Stimulated activated CD4-positive, alpha-beta T cell treated with anti-CD3 and anti-CD28 coated beads, Interleukin-12 subunit alpha, Interleukin-12 subunit beta, amount 100 ng/mL, for 4 hours (primary cell): ENCODE data around the gene SLX1A.
"Not testable (repeated sequence)": the region's sequence is repeated elsewhere in the genome, so short reads cannot be mapped to it uniquely, and the experiment has no call there.

Source experiments
- DNase-seq: peaks from one replicate; pipeline ENCODE4 v3.0.0-alpha.2; 2020

SLX1A gene

DNA sequence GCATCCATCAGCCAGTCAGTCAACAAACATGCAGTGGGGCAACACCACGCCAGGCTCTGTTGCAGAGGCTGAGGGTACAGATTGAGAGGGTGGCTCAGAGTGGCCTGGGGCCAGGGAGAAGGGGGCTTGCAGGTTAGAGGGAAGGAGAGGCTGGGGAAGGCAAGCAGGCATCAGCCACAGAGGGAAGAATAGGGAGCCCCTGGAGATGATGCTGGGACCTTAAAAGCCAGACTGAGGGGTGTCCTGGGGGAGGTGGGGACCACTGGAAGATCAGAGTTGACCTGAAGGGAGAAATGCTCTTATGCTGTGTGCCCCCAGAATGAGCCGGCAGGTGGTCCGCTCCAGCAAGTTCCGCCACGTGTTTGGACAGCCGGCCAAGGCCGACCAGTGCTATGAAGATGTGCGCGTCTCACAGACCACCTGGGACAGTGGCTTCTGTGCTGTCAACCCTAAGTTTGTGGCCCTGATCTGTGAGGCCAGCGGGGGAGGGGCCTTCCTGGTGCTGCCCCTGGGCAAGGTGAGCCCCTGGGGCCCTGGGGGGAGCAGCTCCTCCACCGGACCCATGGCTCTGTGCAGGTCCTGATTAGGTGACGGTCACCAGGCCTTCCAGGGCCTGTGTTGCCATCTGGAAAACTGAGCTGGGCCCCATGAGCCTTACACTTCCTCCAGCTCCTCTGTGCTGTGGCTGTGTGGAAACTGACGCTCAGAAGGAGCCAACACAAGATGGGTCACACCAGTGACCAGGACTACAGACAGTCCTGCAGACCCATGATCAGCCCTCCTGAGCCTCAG is 8.6 kb upstream of the SLX1A start:
- DNase-seq, result peak; percentile 29

DNA sequence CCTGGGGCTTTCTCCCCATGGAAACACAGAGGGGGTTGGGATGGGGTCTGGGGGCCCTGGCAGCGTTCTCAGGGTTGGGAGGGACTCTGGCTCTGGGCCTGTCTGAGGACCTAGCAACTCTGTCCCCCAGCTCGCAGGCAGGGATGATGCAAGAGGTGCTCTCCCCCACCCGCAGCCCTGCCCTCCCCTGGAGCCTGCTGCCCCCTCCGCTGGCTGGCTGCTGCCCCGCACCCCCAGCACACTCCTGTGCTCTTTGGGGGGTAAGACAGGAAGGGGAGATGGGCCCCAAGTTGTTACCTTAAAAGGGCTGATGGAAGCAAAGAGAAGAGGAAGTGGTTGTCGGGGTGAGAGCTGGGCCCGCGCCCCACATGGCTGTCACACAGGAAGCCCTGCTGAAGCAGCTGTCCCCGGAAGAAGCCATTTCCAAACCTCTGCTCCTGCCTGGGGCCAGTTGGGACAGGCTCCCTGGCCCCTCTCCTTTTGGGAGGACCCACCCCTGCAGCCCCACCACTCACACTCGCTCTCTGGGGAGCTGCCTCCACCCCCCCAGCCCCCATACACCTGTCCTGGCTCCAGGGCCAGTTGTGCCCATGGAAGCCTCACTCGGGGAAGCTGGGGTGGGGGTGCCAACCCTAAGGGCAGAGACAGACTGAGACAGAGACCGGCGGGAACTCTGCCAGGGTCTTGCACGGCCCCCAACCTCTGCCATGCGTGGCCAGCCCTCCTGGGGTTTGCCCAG is 7.8 kb upstream of the SLX1A start:
- DNase-seq, result peak; percentile 70

DNA sequence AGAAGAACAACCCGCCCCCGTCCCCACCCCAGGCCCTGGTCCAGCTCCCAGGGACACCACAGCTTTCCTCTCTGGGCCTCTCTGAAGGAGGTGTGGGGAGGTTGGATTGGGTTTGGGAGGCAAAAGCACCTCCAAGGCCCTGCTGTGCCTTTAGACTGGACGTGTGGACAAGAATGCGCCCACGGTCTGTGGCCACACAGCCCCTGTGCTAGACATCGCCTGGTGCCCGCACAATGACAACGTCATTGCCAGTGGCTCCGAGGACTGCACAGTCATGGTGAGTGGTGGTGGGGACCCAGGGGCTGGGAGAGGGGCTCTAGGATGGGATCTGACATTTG is 7.3 kb upstream of the SLX1A start:
- no peak for DNase-seq

DNA sequence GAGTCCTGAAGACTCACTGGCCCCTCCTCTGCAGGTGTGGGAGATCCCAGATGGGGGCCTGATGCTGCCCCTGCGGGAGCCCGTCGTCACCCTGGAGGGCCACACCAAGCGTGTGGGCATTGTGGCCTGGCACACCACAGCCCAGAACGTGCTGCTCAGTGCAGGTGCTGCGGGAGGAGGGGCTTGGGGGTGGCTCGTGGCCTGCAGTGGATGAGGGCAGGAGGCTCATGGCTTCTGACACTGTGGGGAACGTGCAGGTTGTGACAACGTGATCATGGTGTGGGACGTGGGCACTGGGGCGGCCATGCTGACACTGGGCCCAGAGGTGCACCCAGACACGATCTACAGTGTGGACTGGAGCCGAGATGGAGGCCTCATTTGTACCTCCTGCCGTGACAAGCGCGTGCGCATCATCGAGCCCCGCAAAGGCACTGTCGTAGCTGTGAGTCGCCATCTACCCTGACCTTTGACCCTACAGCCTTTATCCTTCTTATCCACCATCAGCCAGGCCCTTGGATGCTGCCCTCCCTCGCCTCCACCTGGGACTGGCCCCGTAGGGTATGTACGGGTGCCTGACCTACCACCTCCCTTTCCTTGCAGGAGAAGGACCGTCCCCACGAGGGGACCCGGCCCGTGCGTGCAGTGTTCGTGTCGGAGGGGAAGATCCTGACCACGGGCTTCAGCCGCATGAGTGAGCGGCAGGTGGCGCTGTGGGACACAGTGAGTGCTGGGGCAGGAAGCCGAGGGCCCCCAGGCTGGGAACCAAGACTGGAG is 6.7 kb upstream of the SLX1A start:
- peak; percentile 91 for DNase-seq

DNA sequence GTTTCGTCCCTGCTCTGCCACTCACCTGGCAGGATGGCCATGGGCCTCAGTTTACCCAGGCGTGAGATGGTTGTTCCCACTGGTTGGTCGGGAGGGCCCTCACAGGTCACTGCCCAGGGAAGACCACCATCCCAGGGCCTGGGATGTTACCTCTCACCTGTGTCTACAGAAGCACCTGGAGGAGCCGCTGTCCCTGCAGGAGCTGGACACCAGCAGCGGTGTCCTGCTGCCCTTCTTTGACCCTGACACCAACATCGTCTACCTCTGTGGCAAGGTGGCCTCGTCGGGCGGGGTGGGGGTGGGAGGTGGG is 6.2 kb upstream of the SLX1A start:
- DNase-seq, result no peak

DNA sequence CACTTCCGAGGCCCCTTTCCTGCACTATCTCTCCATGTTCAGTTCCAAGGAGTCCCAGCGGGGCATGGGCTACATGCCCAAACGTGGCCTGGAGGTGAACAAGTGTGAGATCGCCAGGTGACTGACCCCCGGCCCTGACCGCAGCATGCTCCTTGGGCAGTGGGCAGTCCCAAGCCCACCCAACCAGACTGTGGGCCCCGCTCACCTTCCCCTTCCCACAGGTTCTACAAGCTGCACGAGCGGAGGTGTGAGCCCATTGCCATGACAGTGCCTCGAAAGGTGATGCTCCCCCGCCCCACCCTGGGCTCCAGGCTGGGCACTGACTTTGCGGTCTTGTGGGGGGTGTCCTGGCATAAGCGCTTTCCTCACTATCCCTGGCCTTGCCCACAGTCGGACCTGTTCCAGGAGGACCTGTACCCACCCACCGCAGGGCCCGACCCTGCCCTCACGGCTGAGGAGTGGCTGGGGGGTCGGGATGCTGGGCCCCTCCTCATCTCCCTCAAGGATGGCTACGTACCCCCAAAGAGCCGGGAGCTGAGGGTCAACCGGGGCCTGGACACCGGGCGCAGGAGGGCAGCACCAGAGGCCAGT is 5.6 kb upstream of the SLX1A start:
- DNase-seq, result peak; percentile 14

DNA sequence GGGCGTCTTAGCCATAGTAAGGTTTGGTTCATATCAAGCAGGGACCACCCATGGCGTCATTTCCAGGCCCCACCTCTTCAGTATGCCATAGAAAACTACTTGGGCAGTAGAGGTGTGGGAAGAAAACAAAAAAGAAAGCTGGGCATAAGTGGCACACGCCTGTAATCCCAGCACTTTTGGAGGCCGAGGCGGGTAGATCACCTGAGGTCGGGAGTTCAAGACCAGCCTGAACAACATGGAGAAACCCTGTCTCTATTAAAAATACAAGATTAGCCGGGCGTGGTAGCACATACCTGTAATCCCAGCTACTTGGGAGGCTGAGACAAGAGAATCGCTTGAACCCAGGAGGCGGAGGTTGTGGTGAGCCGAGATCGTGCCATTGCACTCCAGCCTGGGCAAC is 2.5 kb upstream of the SLX1A start:
- not testable (repeated sequence) for DNase-seq

DNA sequence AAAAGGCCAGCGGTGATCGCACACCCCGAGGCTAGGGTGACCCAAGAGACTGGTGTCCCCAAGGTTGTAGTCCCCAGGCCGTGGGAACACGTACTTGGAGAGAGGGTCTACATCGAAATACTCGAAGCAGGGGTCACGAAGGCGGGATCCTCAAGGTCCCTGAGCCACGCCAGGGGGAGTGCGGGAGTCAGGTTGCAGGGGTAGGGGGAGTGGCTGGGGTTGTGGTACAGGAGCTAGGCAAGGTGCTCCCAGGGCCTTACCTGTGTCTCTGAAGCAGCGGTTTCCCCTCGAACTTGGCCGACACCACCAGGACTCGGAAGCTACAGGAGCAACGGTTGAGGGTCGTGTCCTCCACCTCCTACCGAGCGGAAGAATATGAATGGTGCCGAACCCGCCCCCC is 577 bp upstream of the SLX1A start:
- not testable (repeated sequence) for DNase-seq

DNA sequence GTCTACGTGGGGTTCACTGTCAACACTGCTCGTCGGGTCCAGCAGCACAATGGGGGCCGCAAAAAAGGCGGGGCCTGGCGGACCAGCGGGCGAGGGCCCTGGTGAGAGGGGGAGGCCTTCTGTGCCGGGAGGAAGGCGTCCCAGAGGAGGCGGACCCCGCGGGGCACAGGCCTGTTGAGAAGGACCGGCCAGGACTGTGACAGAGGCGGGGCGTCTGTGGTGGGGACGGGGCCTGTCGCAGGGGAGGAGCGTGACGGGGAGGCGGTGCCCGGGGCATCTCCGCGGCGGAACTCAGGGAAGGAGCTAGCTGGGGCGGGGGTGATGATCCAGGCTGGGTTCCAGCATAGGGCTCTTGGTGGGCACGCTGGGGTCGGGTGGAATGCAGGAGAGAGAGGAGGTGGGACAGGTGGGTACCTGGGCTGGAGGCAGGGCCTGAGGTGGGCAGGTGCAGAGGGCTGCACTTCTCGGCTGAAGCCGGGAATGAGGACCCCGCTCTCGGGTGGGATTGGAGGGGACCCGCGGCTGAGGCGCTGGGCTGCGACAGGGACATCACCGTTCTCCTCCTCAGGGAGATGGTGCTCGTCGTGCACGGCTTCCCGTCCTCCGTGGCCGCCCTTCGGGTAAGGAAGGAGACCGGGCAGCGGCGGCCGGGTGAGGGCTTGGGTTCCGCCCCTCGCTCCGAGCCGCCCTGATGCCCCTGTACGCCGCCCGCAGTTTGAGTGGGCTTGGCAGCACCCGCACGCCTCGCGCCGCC is 674 bp downstream of the SLX1A start:
- DNase-seq, result not testable (repeated sequence)

DNA sequence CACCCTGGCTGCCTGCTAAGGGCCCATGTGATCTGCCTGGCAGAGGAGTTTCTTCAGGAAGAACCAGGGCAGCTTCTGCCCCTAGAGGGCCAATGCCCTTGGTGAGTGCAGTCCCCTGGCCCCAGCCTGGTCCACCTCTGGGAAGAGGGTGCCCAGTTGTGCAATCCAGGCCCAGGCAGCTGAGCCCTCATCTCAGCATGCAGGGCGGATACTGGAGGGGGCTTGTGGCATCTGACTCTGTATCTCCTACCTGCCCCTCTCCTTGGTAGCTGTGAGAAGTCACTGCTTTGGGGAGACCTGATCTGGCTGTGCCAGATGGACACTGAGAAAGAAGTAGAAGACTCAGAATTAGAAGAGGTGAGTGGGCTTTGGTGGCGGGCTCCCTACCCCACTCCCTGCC is 3.3 kb downstream of the SLX1A start:
- DNase-seq, result not testable (repeated sequence)

DNA sequence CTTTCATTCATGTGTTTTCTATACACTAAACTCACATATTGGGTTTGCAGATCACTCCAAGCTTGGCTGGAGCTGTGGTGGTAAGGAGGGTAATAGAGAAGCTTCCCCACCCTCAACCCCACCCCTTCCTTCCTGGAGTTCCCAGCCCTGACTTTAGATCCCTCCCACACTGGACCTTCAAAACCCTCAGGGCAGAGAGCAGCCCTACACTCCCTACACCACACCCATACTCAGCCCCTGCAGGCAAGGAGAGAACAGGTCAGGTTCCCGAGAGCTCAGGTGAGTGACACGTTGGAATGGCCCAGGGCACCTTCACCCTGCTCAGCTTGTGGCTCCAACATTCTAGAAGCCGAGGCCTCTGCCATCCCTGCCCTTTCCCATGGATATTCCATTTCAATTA is 5.4 kb downstream of the SLX1A start, which contains the start of gene SULT1A3:
Gene SULT1A3 (plus strand): TSS at position 207 of the 400 bp plus-strand sequence. CDS start 1,474 bp downstream, outside the sequence.
- not testable (repeated sequence) for DNase-seq

DNA sequence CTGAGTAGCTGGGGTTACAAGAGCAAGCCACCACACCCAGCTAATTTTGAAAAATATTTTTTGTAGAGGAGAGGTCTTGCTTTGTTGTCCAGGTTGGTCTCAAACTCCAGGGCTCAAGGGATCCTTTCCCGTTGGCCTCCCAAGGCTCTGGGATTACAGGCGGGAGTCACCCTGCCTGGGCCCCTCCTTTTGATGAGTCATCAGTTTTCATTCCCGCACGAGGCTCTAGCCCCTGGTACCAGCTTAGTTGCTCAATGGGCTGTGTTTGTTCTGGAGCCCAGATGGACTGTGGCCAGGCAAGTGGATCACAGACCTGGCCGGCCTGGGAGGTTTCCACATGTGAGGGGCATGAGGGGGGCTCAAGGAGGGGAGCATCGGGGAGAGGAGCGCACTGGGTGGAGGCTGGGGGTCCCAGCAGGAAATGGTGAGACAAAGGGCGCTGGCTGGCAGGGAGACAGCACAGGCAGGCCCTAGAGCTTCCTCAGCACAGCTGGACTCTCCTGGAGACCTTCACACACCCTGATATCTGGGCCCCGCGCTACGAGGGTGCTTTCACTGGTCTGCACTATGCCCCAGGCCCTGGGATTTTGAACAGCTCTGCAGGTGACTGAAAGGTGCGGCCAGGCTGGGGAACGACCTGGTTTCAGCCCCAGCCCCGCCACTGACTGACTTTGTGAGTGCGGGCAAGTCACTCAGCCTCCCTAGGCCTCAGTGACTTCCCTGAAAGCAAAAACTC is 6.1 kb downstream of the SLX1A start:
- DNase-seq, result not testable (repeated sequence)

DNA sequence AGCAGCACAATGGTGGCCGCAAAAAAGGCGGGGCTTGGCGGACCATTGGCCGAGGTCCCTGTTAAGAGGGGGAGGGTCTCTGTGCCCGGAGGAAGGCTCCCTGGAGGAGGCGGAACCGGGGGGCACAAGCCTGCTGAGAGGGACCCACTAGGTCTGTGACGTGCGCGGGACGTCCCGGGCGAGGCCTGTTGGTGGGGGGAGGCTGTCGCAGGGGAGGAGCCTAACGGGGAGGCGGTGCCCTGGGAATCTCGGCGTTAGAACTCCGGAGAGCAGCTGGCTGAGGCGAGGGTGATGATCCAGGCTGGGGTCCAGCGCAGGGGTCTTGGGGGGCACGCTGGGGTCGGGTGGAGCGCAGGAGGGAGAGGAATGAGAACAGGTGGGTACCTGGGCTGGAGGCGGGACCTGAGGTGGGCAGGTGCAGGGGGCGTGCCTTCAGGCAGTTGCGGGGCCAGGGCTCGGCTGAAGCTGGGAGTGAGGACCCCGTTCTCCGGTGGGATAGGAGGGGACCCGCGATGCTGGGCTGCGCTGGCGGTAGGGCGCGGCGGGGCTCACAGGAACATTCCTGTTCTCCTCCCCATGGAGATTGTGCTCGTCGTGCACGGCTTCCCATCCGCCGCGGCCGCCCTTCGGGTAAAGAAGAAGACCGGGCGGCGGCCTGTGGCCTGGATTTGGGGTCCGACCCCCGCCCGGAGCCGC is 12.0 kb downstream of the SLX1A start:
- DNase-seq, result not testable (repeated sequence)

DNA sequence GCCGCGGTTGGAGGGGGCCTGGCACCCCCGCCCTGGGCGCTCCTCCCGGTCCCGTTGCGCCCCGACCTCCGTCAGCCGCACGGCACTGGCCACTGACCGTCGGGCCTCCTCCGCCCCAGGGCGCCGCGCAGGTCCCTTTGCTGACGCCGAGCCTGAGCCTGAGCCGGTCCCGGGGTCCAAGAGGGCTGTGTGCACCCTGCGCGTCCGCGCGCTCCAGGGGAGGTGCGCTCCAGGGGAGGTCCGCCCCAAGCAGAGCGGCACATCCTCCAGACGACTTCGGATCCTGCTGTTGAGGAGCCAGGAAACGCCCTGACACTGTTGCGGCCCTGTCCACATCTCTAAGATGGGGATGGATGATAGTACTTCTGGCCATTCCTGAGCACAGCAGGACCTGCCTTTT is 12.6 kb downstream of the SLX1A start:
- DNase-seq, result not testable (repeated sequence)

DNA sequence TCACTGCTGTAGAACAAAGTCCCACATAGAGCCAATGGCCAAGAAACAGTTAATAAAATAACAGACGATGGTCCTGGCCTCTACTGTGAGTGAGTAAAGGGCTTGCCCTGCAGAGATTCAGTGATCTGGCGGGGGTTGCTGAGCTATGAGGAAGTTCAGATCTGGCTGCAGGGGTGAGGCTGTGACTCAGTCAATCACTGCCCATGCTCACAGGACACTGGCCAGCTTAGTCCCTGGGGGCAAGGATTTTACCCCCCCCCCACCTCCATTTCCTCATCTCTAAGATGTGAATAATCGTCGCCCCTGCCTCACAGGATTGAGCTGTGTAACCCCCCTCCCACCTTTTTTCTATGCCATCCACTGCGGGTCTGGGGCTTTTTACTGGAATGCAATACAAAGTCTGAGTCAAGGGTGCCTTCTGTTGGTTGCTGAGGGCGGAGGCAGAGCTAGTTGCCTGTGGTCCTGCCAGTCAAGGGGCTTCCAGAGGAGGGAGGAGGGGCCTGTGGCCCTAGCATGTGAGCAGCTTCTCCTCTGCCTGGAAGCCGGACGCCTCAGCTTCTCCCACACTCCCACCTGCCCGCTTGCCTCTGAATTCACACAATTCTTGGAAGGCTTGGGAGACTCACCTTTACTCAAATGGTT is 13.5 kb downstream of the SLX1A start:
- not testable (repeated sequence) for DNase-seq

DNA sequence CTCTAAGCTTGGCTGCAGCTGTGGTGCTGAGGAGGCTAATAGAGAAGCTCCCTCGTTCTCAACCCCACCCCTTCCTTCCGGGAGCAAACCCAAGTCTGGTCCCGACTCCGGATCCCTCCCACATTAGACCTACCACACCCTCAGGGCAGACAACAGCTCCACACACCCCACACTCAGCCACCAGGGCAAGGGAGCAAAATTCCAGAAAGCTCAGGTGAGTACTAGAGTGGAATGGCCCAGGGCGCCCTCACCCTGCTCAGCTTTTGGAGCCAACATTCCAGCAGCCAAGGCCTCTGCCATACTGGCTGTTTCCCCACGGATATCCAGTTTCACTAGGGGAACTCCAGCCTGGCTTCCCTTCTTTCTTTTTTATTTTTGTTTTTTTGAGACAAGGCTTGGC is 15.4 kb downstream of the SLX1A start:
- DNase-seq, result not testable (repeated sequence)

DNA sequence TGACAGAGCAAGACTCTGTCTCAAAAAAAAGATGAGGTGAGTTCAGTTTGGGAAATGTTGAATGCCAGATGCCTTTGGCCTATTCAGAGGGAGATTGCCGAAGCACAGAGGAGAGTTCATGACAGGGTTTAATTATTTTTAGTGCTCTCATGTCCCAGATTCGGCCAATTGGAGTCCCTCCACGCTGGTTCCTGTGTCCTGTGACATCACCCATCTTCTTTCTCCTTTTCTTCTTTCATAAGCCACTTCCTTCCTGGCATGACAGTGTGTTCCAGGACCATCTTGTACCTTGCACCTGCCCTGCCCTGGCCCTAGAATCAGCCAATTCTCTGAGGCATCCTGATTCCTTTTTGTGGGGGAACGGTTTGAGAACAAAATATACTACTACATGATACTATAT is 17.7 kb downstream of the SLX1A start:
- not testable (repeated sequence) for DNase-seq

DNA sequence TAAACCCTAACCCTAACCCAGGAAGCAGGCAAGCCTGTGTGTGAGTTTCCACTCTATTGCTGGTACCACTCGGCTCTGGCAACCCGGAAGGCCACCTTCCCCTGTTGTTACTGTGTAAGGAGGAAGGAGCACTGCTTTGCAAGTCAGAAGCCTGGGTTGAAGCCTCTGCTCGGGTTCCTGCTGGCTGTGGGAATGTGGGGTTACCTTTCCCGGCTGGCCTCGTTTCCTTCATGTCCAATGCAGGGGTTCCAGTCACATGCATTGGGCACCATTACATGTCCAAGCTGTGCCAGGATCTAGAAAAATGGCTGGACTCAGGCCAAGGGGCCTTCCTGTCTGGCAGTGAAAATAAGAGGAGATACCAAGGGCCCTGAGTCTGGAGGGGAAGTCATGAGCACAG is 23.4 kb downstream of the SLX1A start:
- DNase-seq, result not testable (repeated sequence)
